HTERT RPE-1 (cell line): ENCODE results near the gene MKRN2.
"Not testable (repeated sequence)": the region's sequence is repeated elsewhere in the genome, so short reads cannot be mapped to it uniquely, and the experiment has no call there.

Source experiments
- in situ Hi-C: fragments of 300-500 bp; cut with MboI; formaldehyde crosslinking; loops from 4 replicates; pipeline ENCODE4 v1.14.3; 2020; ENCODE audit warnings: low sequenced_read_pairs

Gene MKRN2

GRCh38 chr3:12556690-12557472 lies at the start of gene MKRN2:
TSS of gene MKRN2 (plus strand) at chr3:12557087. CDS start at chr3:12557151, 64 bp downstream.
- in situ Hi-C loops: no loop called here

- in situ Hi-C loops: no loop called here
Observed at GRCh38 chr3:12507591-12508281, 49.2 kb upstream of the MKRN2 start.

- in situ Hi-C loops: no loop called here
Observed at GRCh38 chr3:12508291-12508700, 48.6 kb upstream of the MKRN2 start.

- in situ Hi-C loops: no loop called here
Observed at GRCh38 chr3:12509466-12509865, 47.4 kb upstream of the MKRN2 start.

- in situ Hi-C loops: no loop called here
Observed at GRCh38 chr3:12512534-12513118, 44.3 kb upstream of the MKRN2 start.

- in situ Hi-C loops: no loop called here
Observed at GRCh38 chr3:12513694-12514446, 43.0 kb upstream of the MKRN2 start.

GRCh38 chr3:12515631-12516030 lies 41.3 kb upstream of the MKRN2 start:
- in situ Hi-C loops: no loop called here

GRCh38 chr3:12516873-12517272 lies 40.0 kb upstream of the MKRN2 start:
- in situ Hi-C loops: no loop called here

GRCh38 chr3:12518261-12519028 lies 38.4 kb upstream of the MKRN2 start:
- in situ Hi-C loops: no loop called here

GRCh38 chr3:12521010-12521409 lies 35.9 kb upstream of the MKRN2 start:
- in situ Hi-C loops: no loop called here

- in situ Hi-C loops: no loop called here
Observed at GRCh38 chr3:12522721-12523120, 34.2 kb upstream of the MKRN2 start.

- in situ Hi-C loops: no loop called here
Observed at GRCh38 chr3:12527757-12528143, 29.1 kb upstream of the MKRN2 start.

GRCh38 chr3:12532182-12532581 lies 24.7 kb upstream of the MKRN2 start:
- in situ Hi-C loops: no loop called here

GRCh38 chr3:12536423-12536822 lies 20.5 kb upstream of the MKRN2 start:
- in situ Hi-C loops: no loop called here

GRCh38 chr3:12541625-12542024 lies 15.3 kb upstream of the MKRN2 start:
- in situ Hi-C loops: no loop called here

GRCh38 chr3:12543497-12543896 lies 13.4 kb upstream of the MKRN2 start:
- in situ Hi-C loops: not testable (repeated sequence)

GRCh38 chr3:12544652-12545472 lies 12.0 kb upstream of the MKRN2 start:
- in situ Hi-C loops: no loop called here

GRCh38 chr3:12545473-12545791 lies 11.5 kb upstream of the MKRN2 start, which contains the start of gene MKRN2OS:
TSS of gene MKRN2OS (minus strand) at chr3:12545499. CDS start at chr3:12545464, 35 bp downstream.
- in situ Hi-C loops: no loop called here

- in situ Hi-C loops: no loop called here
Observed at GRCh38 chr3:12549971-12550760, 6.7 kb upstream of the MKRN2 start.
